SU-DHL-6 (cell line): ENCODE results near the gene DDX43.

Experiments used
- EZH2phosphoT487 ChIP-seq: fragments of 200-600 bp; sonication (generic), shearing (Covaris generic); conservative IDR thresholded peaks from 2 replicates; pipeline ENCODE4 v1.6.1; 2018; ENCODE audit warnings: mild to moderate bottlenecking, antibody characterized with exemption, low read length, moderate library complexity, mixed read lengths
- TF ChIP-seq, protein P1 (sequence below): fragments of 200-600 bp; sonication (generic); IDR thresholded peaks from one replicate; pipeline ENCODE4 v1.5.1; 2017; ENCODE audit warnings: antibody characterized with exemption, mild to moderate bottlenecking, low read length, moderate library complexity; ENCODE audit not compliant: insufficient read depth, poor library complexity, severe bottlenecking

GRCh38 chr6:73388800-73389512, 5.7 kb upstream of the DDX43 start:
- TF ChIP-seq, protein P1, sequence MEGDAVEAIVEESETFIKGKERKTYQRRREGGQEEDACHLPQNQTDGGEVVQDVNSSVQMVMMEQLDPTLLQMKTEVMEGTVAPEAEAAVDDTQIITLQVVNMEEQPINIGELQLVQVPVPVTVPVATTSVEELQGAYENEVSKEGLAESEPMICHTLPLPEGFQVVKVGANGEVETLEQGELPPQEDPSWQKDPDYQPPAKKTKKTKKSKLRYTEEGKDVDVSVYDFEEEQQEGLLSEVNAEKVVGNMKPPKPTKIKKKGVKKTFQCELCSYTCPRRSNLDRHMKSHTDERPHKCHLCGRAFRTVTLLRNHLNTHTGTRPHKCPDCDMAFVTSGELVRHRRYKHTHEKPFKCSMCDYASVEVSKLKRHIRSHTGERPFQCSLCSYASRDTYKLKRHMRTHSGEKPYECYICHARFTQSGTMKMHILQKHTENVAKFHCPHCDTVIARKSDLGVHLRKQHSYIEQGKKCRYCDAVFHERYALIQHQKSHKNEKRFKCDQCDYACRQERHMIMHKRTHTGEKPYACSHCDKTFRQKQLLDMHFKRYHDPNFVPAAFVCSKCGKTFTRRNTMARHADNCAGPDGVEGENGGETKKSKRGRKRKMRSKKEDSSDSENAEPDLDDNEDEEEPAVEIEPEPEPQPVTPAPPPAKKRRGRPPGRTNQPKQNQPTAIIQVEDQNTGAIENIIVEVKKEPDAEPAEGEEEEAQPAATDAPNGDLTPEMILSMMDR = no peak
- TF ChIP-seq EZH2phosphoT487 = no peak
